GM23338 (cell line): ENCODE measurements around the gene ATOH7. TPM values are rescaled to one million over a fixed set of nuclear protein-coding genes. Genes with fewer than 3 reads are reported as not detected.
"Not testable (repeated sequence)": the region's sequence is repeated elsewhere in the genome, so short reads cannot be mapped to it uniquely, and the experiment has no call there.

Experiments
- ATAC-seq: fragments of 200-7000 bp; cut with Tn5 transposase; 3 replicates; pipeline ENCODE4 v1.9.1; 2020
- DNase-seq: peaks from one replicate; pipeline ENCODE4 v3.0.0-alpha.2; 2015; ENCODE audit warnings: low spot score
- H2AFZ ChIP-seq: fragments of 200-600 bp; sonication (generic); 2 replicates; pipeline ENCODE4 v1.8.0; 2016; ENCODE audit warnings: antibody characterized with exemption, mild to moderate bottlenecking, moderate library complexity
- H3F3A ChIP-seq: fragments of 200-600 bp; sonication (generic); replicated peaks from 2 replicates; pipeline ENCODE4 v1.8.0; 2017; ENCODE audit warnings: antibody characterized with exemption, mixed run types, low read depth
- H3K27ac ChIP-seq: fragments of 200-600 bp; sonication (generic); 2 replicates; pipeline ENCODE4 v1.6.1; 2016; ENCODE audit warnings: low read depth
- H3K27me3 ChIP-seq: fragments of 200-600 bp; sonication (generic); 2 replicates; pipeline ENCODE4 v1.8.0; 2016; ENCODE audit warnings: mild to moderate bottlenecking, mixed run types, moderate library complexity; ENCODE audit not compliant: insufficient read depth
- H3K36me3 ChIP-seq: fragments of 200-600 bp; sonication (generic); 2 replicates; pipeline ENCODE4 v1.8.0; 2016; ENCODE audit warnings: mild to moderate bottlenecking; ENCODE audit not compliant: insufficient read depth
- H3K4me1 ChIP-seq: fragments of 200-600 bp; sonication (generic); 2 replicates; pipeline ENCODE4 v1.8.0; 2016; ENCODE audit warnings: mild to moderate bottlenecking, moderate library complexity; ENCODE audit not compliant: insufficient read depth
- H3K4me2 ChIP-seq: fragments of 200-600 bp; sonication (generic); 2 replicates; pipeline ENCODE4 v1.7.1; 2017; ENCODE audit warnings: mixed run types
- H3K4me3 ChIP-seq: fragments of 200-600 bp; sonication (generic); 2 replicates; pipeline ENCODE4 v1.6.1; 2016; ENCODE audit warnings: mixed run types
- H3K79me2 ChIP-seq: fragments of 200-600 bp; sonication (generic); replicated peaks from 2 replicates; pipeline ENCODE4 v1.8.0; 2017; ENCODE audit warnings: mild to moderate bottlenecking; ENCODE audit not compliant: insufficient read depth
- H3K9me2 ChIP-seq: fragments of 200-600 bp; sonication (generic); 2 replicates; pipeline ENCODE4 v1.8.0; 2017; ENCODE audit not compliant: insufficient read depth
- H4K20me1 ChIP-seq: fragments of 200-600 bp; sonication (generic); replicated peaks from 2 replicates; pipeline ENCODE4 v1.8.0; 2017; ENCODE audit warnings: mild to moderate bottlenecking; ENCODE audit not compliant: insufficient read depth
- H3K27ac Mint-ChIP-seq: 2 replicates; pipeline ENCODE4 v1.8.0; 2020; ENCODE audit warnings: inconsistent platforms, mild to moderate bottlenecking, moderate library complexity, mixed read lengths
- H3K27me3 Mint-ChIP-seq: 3 replicates; pipeline ENCODE4 v1.8.0; 2022; ENCODE audit warnings: low read depth, mild to moderate bottlenecking, moderate library complexity, mixed read lengths, inconsistent platforms; ENCODE audit not compliant: insufficient read depth, poor library complexity
- H3K36me3 Mint-ChIP-seq: 3 replicates; pipeline ENCODE4 v1.8.0; 2021; ENCODE audit warnings: low read depth, mild to moderate bottlenecking, inconsistent platforms, moderate library complexity, mixed read lengths
- H3K4me1 Mint-ChIP-seq: 3 replicates; pipeline ENCODE4 v1.8.0; 2020; ENCODE audit warnings: mild to moderate bottlenecking, inconsistent platforms, mixed read lengths
- H3K4me3 Mint-ChIP-seq: 3 replicates; pipeline ENCODE4 v1.8.0; 2021; ENCODE audit warnings: moderate library complexity, mild to moderate bottlenecking, inconsistent platforms, mixed read lengths
- H3K9me3 Mint-ChIP-seq: 3 replicates; pipeline ENCODE4 v1.8.0; 2020; ENCODE audit warnings: moderate library complexity, mild to moderate bottlenecking, inconsistent platforms, mixed read lengths
- EZH2 ChIP-seq: fragments of 200-600 bp; sonication (generic); IDR thresholded peaks from one replicate; pipeline ENCODE4 v1.8.0; 2017; ENCODE audit warnings: antibody characterized with exemption, mild to moderate bottlenecking, low read depth; ENCODE audit not compliant: unreplicated experiment
- EZH2phosphoT487 ChIP-seq: fragments of 200-600 bp; sonication (generic); IDR thresholded peaks from one replicate; pipeline ENCODE4 v1.8.1; 2018; ENCODE audit warnings: antibody characterized with exemption; ENCODE audit not compliant: unreplicated experiment
- JUNB ChIP-seq: IDR thresholded peaks from one replicate; pipeline ENCODE4 v1.6.1; 2016; ENCODE audit warnings: antibody characterized with exemption; ENCODE audit not compliant: unreplicated experiment
- NANOG ChIP-seq: IDR thresholded peaks from 2 replicates; pipeline ENCODE4 v1.6.1; 2016; ENCODE audit warnings: antibody characterized with exemption, borderline replicate concordance
- POLR2AphosphoS5 ChIP-seq: IDR thresholded peaks from 2 replicates; pipeline ENCODE4 v1.6.1; 2016; ENCODE audit warnings: antibody characterized with exemption, low read depth
- STAT1 ChIP-seq: IDR thresholded peaks from one replicate; pipeline ENCODE4 v1.6.1; 2016; ENCODE audit warnings: antibody characterized with exemption; ENCODE audit not compliant: unreplicated experiment
- ZNF114 ChIP-seq: fragments of 250-450 bp; sonication (Bioruptor Pico); IDR thresholded peaks from 2 replicates; pipeline ENCODE4 v1.5.0; 2020; ENCODE audit warnings: mild to moderate bottlenecking, moderate library complexity
- ZNF331 ChIP-seq: fragments of 250-450 bp; sonication (Bioruptor Pico); IDR thresholded peaks from 2 replicates; pipeline ENCODE4 v1.5.0; 2020; ENCODE audit warnings: low read depth, mild to moderate bottlenecking, moderate library complexity
- polyA plus RNA-seq: library from polyadenylated mRNA; unstranded; fragments of >200 nt; fragmentation: Nextera tagmentation; extraction: Ambion mirVana; gene quantifications from 2 replicates; pipeline ENCODE4 v1.2.1, GENCODE V29; 2016
- total RNA-seq: library from RNA; depleted of rRNA; stranded (reverse); fragments of >200 nt; shearing (Covaris generic); gene quantifications from 2 replicates; pipeline ENCODE4 v1.2.3, GENCODE V29; 2014
- TF ChIP-seq, protein P1 (sequence below): IDR thresholded peaks from 2 replicates; pipeline ENCODE4 v1.6.1; 2016; ENCODE audit warnings: antibody characterized with exemption
- TF ChIP-seq, protein P2 (sequence below): IDR thresholded peaks from one replicate; pipeline ENCODE4 v1.6.1; 2018; ENCODE audit warnings: antibody characterized with exemption; ENCODE audit not compliant: unreplicated experiment
- TF ChIP-seq, protein P3 (sequence below): fragments of 250-450 bp; sonication (Bioruptor Pico); IDR thresholded peaks from 2 replicates; pipeline ENCODE4 v1.5.0; 2020; ENCODE audit warnings: mild to moderate bottlenecking, moderate library complexity

The ATOH7 gene
- total and polyA plus RNA-seq, 2 experiments from 2014 or later = 0.23 to 1.2 TPM

DNA sequence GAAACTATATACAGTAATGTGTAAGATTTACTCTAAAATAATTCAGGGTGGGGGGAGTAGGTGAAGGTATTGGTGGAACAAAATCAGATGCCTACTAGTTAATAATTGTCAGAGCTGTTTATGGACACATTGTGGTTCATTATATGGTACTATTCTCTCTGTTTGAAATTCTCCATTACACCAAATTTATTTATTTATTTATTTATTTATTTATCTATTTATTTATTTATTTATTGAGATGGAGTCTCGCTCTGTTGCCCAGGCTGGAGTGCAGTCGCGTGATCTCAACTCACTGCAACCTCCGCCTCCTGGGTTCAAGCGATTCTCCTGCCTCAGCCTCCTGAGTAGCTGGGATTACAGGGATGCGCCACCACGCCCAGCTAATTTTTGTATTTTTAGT lies 14.5 kb upstream of the ATOH7 start:
- not testable (repeated sequence) for H3K27me3 Mint-ChIP-seq, H3K4me1 Mint-ChIP-seq

DNA sequence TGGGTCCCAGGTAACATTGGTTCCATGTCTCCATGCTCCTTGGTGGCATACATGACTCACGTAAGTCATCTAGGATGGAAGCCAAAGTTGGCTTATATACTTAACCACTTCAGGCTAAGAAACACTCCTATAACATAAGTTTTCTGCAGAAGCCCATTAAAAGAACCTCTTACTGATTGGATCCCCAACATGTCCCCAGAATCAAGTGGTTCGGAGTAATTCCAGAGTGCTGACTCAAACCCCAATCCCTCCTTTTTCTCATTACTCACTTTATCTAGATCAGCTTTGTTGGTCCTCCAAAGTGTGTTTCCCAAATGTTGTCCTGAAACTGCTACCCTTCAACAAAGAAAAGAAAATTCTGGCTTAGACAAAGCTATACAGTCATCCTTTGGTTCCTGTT lies 10.1 kb upstream of the ATOH7 start:
- Mint-ChIP-seq H3K27me3 (peaks cover 3% of the 10 kb centered on the region), H3K4me1 (no peaks in the 10 kb centered on the region), H3K4me3 (no peak overlapping the region), H3K27ac (no peak overlapping the region), H3K9me3 (no peaks in the 10 kb centered on the region), H3K36me3 (no peaks in the 10 kb centered on the region)
- H3K4me3 ChIP-seq = no peak overlapping the region
- no peaks in the 10 kb centered on the region for H3K9me2 ChIP-seq
- no peak overlapping the region for H3K4me2 ChIP-seq
- no peaks in the 10 kb centered on the region for H3K36me3 ChIP-seq
- H3K79me2 ChIP-seq = no peaks in the 10 kb centered on the region
- no peaks in the 10 kb centered on the region for H4K20me1 ChIP-seq
- ATAC-seq (no peak), DNase-seq (no peak)
- no peaks in the 10 kb centered on the region for H3F3A ChIP-seq
- no peak overlapping the region for H3K27ac ChIP-seq
- H3K4me1 ChIP-seq = no peaks in the 10 kb centered on the region
- H2AFZ ChIP-seq = no peak overlapping the region
- no peaks in the 10 kb centered on the region for H3K27me3 ChIP-seq
- no peak for TF ChIP-seq NANOG
- no peak for TF ChIP-seq EZH2
- TF ChIP-seq EZH2phosphoT487 = no peak
- no peak for TF ChIP-seq ZNF331 (CRISPR knock-in tag)
- TF ChIP-seq, protein P1, sequence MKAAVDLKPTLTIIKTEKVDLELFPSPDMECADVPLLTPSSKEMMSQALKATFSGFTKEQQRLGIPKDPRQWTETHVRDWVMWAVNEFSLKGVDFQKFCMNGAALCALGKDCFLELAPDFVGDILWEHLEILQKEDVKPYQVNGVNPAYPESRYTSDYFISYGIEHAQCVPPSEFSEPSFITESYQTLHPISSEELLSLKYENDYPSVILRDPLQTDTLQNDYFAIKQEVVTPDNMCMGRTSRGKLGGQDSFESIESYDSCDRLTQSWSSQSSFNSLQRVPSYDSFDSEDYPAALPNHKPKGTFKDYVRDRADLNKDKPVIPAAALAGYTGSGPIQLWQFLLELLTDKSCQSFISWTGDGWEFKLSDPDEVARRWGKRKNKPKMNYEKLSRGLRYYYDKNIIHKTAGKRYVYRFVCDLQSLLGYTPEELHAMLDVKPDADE = no peak
- TF ChIP-seq, protein P2, sequence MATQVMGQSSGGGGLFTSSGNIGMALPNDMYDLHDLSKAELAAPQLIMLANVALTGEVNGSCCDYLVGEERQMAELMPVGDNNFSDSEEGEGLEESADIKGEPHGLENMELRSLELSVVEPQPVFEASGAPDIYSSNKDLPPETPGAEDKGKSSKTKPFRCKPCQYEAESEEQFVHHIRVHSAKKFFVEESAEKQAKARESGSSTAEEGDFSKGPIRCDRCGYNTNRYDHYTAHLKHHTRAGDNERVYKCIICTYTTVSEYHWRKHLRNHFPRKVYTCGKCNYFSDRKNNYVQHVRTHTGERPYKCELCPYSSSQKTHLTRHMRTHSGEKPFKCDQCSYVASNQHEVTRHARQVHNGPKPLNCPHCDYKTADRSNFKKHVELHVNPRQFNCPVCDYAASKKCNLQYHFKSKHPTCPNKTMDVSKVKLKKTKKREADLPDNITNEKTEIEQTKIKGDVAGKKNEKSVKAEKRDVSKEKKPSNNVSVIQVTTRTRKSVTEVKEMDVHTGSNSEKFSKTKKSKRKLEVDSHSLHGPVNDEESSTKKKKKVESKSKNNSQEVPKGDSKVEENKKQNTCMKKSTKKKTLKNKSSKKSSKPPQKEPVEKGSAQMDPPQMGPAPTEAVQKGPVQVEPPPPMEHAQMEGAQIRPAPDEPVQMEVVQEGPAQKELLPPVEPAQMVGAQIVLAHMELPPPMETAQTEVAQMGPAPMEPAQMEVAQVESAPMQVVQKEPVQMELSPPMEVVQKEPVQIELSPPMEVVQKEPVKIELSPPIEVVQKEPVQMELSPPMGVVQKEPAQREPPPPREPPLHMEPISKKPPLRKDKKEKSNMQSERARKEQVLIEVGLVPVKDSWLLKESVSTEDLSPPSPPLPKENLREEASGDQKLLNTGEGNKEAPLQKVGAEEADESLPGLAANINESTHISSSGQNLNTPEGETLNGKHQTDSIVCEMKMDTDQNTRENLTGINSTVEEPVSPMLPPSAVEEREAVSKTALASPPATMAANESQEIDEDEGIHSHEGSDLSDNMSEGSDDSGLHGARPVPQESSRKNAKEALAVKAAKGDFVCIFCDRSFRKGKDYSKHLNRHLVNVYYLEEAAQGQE = no peak
- TF ChIP-seq, protein P3, sequence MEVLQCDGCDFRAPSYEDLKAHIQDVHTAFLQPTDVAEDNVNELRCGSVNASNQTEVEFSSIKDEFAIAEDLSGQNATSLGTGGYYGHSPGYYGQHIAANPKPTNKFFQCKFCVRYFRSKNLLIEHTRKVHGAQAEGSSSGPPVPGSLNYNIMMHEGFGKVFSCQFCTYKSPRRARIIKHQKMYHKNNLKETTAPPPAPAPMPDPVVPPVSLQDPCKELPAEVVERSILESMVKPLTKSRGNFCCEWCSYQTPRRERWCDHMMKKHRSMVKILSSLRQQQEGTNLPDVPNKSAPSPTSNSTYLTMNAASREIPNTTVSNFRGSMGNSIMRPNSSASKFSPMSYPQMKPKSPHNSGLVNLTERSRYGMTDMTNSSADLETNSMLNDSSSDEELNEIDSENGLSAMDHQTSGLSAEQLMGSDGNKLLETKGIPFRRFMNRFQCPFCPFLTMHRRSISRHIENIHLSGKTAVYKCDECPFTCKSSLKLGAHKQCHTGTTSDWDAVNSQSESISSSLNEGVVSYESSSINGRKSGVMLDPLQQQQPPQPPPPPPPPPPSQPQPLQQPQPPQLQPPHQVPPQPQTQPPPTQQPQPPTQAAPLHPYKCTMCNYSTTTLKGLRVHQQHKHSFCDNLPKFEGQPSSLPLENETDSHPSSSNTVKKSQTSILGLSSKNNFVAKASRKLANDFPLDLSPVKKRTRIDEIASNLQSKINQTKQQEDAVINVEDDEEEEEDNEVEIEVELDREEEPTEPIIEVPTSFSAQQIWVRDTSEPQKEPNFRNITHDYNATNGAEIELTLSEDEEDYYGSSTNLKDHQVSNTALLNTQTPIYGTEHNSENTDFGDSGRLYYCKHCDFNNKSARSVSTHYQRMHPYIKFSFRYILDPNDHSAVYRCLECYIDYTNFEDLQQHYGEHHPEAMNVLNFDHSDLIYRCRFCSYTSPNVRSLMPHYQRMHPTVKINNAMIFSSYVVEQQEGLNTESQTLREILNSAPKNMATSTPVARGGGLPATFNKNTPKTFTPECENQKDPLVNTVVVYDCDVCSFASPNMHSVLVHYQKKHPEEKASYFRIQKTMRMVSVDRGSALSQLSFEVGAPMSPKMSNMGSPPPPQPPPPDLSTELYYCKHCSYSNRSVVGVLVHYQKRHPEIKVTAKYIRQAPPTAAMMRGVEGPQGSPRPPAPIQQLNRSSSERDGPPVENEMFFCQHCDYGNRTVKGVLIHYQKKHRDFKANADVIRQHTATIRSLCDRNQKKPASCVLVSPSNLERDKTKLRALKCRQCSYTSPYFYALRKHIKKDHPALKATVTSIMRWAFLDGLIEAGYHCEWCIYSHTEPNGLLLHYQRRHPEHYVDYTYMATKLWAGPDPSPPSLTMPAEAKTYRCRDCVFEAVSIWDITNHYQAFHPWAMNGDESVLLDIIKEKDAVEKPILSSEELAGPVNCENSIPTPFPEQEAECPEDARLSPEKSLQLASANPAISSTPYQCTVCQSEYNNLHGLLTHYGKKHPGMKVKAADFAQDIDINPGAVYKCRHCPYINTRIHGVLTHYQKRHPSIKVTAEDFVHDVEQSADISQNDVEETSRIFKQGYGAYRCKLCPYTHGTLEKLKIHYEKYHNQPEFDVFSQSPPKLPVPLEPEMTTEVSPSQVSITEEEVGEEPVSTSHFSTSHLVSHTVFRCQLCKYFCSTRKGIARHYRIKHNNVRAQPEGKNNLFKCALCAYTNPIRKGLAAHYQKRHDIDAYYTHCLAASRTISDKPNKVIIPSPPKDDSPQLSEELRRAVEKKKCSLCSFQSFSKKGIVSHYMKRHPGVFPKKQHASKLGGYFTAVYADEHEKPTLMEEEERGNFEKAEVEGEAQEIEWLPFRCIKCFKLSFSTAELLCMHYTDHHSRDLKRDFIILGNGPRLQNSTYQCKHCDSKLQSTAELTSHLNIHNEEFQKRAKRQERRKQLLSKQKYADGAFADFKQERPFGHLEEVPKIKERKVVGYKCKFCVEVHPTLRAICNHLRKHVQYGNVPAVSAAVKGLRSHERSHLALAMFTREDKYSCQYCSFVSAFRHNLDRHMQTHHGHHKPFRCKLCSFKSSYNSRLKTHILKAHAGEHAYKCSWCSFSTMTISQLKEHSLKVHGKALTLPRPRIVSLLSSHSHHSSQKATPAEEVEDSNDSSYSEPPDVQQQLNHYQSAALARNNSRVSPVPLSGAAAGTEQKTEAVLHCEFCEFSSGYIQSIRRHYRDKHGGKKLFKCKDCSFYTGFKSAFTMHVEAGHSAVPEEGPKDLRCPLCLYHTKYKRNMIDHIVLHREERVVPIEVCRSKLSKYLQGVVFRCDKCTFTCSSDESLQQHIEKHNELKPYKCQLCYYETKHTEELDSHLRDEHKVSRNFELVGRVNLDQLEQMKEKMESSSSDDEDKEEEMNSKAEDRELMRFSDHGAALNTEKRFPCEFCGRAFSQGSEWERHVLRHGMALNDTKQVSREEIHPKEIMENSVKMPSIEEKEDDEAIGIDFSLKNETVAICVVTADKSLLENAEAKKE (CRISPR knock-in tag) = no peak
- no peak for TF ChIP-seq STAT1
- no peak for TF ChIP-seq ZNF114
- TF ChIP-seq JUNB = no peak
- no peak for TF ChIP-seq POLR2AphosphoS5

More for the DNA sequence above, 14.5 kb upstream of the ATOH7 start:
- H3K27ac ChIP-seq, H3K4me3 ChIP-seq, H3K9me3 Mint-ChIP-seq, H3K36me3 ChIP-seq, ATAC-seq, H3K9me2 ChIP-seq, H3K27me3 ChIP-seq, H3K36me3 Mint-ChIP-seq, H3K4me3 Mint-ChIP-seq, H3F3A ChIP-seq, H3K4me1 ChIP-seq, DNase-seq, H3K79me2 ChIP-seq, H3K4me2 ChIP-seq, H3K27ac Mint-ChIP-seq, H2AFZ ChIP-seq, H4K20me1 ChIP-seq: not testable (repeated sequence)
